Measurements from ENCODE around the gene FGD2. TPM values are rescaled to one million over a fixed set of nuclear protein-coding genes. Genes with fewer than 3 reads are reported as not detected.
"Not testable (repeated sequence)": the region's sequence is repeated elsewhere in the genome, so short reads cannot be mapped to it uniquely, and the experiment has no call there.

The FGD2 gene
- total and polyA plus RNA-seq, 3 experiments from 2014 or later = 0.53 to 1.3 (median 1.2) TPM

GRCh38 chr6:36986704-36987047 is 18.8 kb upstream of the FGD2 start:
- H3K27ac ChIP-seq (ENCODE audit: low read depth, low read length) = peak overlapping the region; percentile 82
- no peaks in the 10 kb centered on the region for H3K27me3 ChIP-seq (ENCODE audit: insufficient read depth, low read length, poor library complexity, severe bottlenecking)
- Mint-ChIP-seq H3K27me3 (peaks cover 0 to 11% of the 10 kb centered on the region in 2 donors), H3K27ac (peak overlapping the region; percentile 87 to 99 (median 97)), H3K4me1 (peaks cover 14 to 25% (median 18%) of the 10 kb centered on the region in 3 donors), H3K9me3 (no peaks in the 10 kb centered on the region), H3K4me3 (peak overlapping the region in 5 of 7 donors; percentile 90 to 99 (median 97)), H3K36me3 (peaks cover 0 to 12% (median 2%) of the 10 kb centered on the region in 3 donors)
- peak overlapping the region; percentile 91 for H3K4me3 ChIP-seq (ENCODE audit: low read length)
- ChIA-PET POLR2A (interaction anchor here (0.8 to 2.2 kb wide), 7 partner anchors 23 to 530 kb away, joined by 3 to 15 read pairs (median 4); partner anchors contain the start of genes C6orf89, PPIL1 and RNF8), CTCF (interaction anchor here (1.4 to 2.0 kb wide), 5 partner anchors 31 to 186 kb away, joined by 4 to 19 read pairs (median 6); partner anchors contain the start of gene C6orf89)
- peaks cover 36% of the 10 kb centered on the region for H3K4me1 ChIP-seq (ENCODE audit: insufficient read depth, low read length)
- H3K36me3 ChIP-seq (ENCODE audit: insufficient read depth, low read length) = no peaks in the 10 kb centered on the region
- H3K9me3 ChIP-seq (ENCODE audit: low read length) = no peaks in the 10 kb centered on the region
- no peak for DNase-seq

- Mint-ChIP-seq H3K27ac (no peak overlapping the region), H3K4me3 (no peak overlapping the region), H3K27me3 (peaks cover 3 to 19% of the 10 kb centered on the region in 2 donors), H3K4me1 (peaks cover 8 to 15% (median 12%) of the 10 kb centered on the region in 3 donors), H3K9me3 (no peaks in the 10 kb centered on the region), H3K36me3 (peaks cover 0 to 4% (median 0%) of the 10 kb centered on the region in 3 donors)
- DNase-seq = no peak
- POLR2A ChIA-PET = interaction anchor here (0.6 kb wide), 1 partner anchor 379 kb away, joined by 5 read pairs; no protein-coding TSS in a partner anchor
- Histone ChIP-seq H3K4me1 (ENCODE audit: insufficient read depth, low read length) (peaks cover 17% of the 10 kb centered on the region), H3K36me3 (ENCODE audit: insufficient read depth, low read length) (no peaks in the 10 kb centered on the region), H3K27me3 (ENCODE audit: insufficient read depth, low read length, poor library complexity, severe bottlenecking) (no peaks in the 10 kb centered on the region), H3K4me3 (ENCODE audit: low read length) (no peak overlapping the region), H3K9me3 (ENCODE audit: low read length) (no peaks in the 10 kb centered on the region), H3K27ac (ENCODE audit: low read depth, low read length) (no peak overlapping the region)
- CTCF ChIA-PET = no interaction called here
Measured at GRCh38 chr6:36989264-36989663, 16.2 kb upstream of the FGD2 start.

DNA sequence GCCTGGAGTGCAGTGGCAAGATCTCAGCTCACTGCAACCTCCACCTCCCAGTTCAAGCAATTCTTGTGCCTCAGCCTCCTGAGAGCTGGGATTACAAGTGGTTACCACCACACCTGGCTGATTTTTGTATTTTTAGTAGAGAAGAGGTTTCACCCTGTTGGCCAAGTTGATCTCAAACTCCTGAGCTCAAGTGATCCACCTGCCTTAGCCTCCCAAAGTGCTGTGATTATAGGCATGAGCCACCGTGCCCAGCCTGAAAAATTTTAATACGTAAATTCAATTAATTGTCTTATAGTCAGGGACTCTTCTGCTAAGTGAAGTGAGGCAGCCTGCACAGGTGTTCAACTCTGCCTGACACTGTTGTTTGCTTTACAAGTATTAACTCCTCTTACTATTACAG is 15.1 kb upstream of the FGD2 start:
- H3K36me3 Mint-ChIP-seq; DNase-seq; H3K4me3 ChIP-seq (ENCODE audit: low read length); CTCF ChIA-PET; H3K9me3 ChIP-seq (ENCODE audit: low read length); POLR2A ChIA-PET; H3K4me1 ChIP-seq (ENCODE audit: insufficient read depth, low read length); H3K27ac ChIP-seq (ENCODE audit: low read depth, low read length); H3K36me3 ChIP-seq (ENCODE audit: insufficient read depth, low read length); H3K9me3 Mint-ChIP-seq; H3K4me3 Mint-ChIP-seq; H3K27me3 ChIP-seq (ENCODE audit: insufficient read depth, low read length, poor library complexity, severe bottlenecking): not testable (repeated sequence)
- H3K27ac Mint-ChIP-seq = peak overlapping the region in 1 of 8 donors; percentile 36
- H3K4me1 Mint-ChIP-seq = peaks cover 8 to 15% (median 12%) of the 10 kb centered on the region in 3 donors
- peaks cover 3 to 19% of the 10 kb centered on the region in 2 donors for H3K27me3 Mint-ChIP-seq

DNA sequence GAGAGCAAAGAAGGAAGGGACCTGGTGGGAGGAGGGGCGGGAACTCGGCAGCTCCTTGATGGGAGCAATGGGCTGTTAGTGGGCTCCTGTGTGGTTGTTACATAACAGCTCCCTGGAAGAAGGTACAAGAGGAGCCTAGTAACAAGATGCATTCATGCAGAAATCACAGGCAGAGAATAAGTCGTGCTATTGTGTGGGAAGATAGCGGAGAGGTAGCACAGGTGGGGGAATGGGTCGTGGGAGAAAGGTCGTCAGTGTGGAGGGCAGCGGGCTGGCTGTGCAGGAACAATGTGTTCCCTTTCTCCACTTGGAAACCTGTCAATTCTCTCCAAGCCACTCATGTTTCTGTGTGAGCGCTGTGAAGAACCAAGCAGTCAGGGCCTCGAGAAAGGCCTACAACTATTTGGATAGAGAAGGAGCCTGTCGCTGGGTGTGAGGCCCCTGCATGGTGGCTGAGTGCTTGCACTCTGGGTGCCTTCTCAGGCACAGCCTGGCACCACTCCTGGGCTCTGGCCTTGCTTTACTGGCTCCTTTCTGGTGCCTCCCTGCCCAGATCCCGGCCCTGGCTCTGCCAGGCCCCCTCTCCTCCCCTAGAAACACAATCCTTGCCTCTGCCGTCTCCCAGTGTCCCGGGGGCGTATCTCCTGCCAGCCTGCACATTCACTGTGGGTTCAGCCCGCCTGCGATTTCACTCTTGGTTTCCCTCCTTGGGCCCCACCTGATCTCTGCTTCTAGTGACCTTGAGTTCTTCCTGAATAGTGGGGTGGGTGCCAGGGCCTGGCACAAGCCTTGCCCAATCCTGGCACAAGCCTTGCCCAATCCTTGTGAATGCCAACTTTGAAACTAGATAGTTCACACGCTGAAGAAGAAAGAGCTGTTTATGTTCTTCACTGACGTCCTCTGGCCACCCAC is 7.4 kb upstream of the FGD2 start:
- H3K9me3 ChIP-seq (ENCODE audit: low read length) = no peaks in the 10 kb centered on the region
- no peaks in the 10 kb centered on the region for H3K9me3 Mint-ChIP-seq
- no peaks in the 10 kb centered on the region for H3K4me1 Mint-ChIP-seq

GRCh38 chr6:36998723-36999038 is 6.8 kb upstream of the FGD2 start:
- no peak overlapping the region for H3K4me3 ChIP-seq (ENCODE audit: low read length)
- Mint-ChIP-seq H3K4me1 (no peaks in the 10 kb centered on the region), H3K36me3 (no peaks in the 10 kb centered on the region), H3K27ac (peak overlapping the region in 2 of 8 donors; percentile 11 to 37), H3K4me3 (no peak overlapping the region), H3K9me3 (no peaks in the 10 kb centered on the region), H3K27me3 (peaks cover 0 to 5% of the 10 kb centered on the region in 2 donors)
- no peaks in the 10 kb centered on the region for H3K4me1 ChIP-seq (ENCODE audit: insufficient read depth, low read length)
- ChIA-PET CTCF (no interaction called here), POLR2A (no interaction called here)
- no peak for DNase-seq
- H3K27ac ChIP-seq (ENCODE audit: low read depth, low read length) = no peak overlapping the region
- H3K27me3 ChIP-seq (ENCODE audit: insufficient read depth, low read length, poor library complexity, severe bottlenecking) = no peaks in the 10 kb centered on the region
- H3K9me3 ChIP-seq (ENCODE audit: low read length) = no peaks in the 10 kb centered on the region
- H3K36me3 ChIP-seq (ENCODE audit: insufficient read depth, low read length) = no peaks in the 10 kb centered on the region

More for the DNA sequence above, 7.4 kb upstream of the FGD2 start:
- H3K4me1 ChIP-seq (ENCODE audit: insufficient read depth, low read length) = no peaks in the 10 kb centered on the region
- no peak overlapping the region for H3K4me3 ChIP-seq (ENCODE audit: low read length)
- CTCF ChIA-PET = no interaction called here
- POLR2A ChIA-PET = no interaction called here
- Mint-ChIP-seq H3K27me3 (peaks cover 0 to 10% of the 10 kb centered on the region in 2 donors), H3K36me3 (no peaks in the 10 kb centered on the region), H3K27ac (peak overlapping the region in 2 of 8 donors; percentile 11 to 40), H3K4me3 (no peak overlapping the region)
- H3K27ac ChIP-seq (ENCODE audit: low read depth, low read length) = no peak overlapping the region
- no peaks in the 10 kb centered on the region for H3K36me3 ChIP-seq (ENCODE audit: insufficient read depth, low read length)
- H3K27me3 ChIP-seq (ENCODE audit: insufficient read depth, low read length, poor library complexity, severe bottlenecking) = no peaks in the 10 kb centered on the region
- DNase-seq = no peak

DNA sequence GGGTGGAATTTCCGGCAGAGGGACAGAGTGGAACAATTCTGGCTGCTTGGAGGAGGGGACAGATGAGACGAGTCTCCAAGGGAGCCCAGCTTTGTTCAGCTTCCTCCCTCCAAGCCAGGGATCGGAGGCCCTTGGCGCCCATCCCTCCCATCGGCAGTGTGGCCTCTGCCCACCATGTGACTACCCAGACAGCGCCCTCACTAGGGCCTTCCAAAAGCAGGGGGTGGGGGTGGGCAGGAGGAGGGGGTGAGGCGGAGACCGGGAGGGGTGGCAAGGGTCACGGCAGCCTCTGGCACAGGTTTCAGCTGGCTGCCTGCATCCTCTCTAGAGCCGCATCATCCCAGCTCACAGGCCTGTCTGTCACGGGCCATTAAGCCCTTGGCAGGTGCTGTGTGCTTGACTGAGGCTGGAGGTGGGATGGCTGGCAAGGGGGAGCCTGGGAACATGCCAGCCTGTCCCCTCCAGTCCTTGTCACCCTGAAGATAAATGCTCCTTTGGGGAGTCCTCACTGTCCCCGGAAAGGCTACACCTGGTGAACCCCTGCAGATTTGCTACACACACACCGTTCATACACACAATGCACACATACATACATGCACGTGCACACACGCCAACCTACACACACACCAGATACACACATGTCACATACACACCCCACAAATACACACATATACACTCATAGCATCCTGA is 6.2 kb upstream of the FGD2 start:
- Histone ChIP-seq H3K4me1 (ENCODE audit: insufficient read depth, low read length) (no peaks in the 10 kb centered on the region), H3K27me3 (ENCODE audit: insufficient read depth, low read length, poor library complexity, severe bottlenecking) (no peaks in the 10 kb centered on the region), H3K9me3 (ENCODE audit: low read length) (no peaks in the 10 kb centered on the region), H3K4me3 (ENCODE audit: low read length) (no peak overlapping the region), H3K36me3 (ENCODE audit: insufficient read depth, low read length) (no peaks in the 10 kb centered on the region), H3K27ac (ENCODE audit: low read depth, low read length) (no peak overlapping the region)
- DNase-seq = no peak
- ChIA-PET POLR2A (no interaction called here), CTCF (no interaction called here)
- H3K4me3 Mint-ChIP-seq = no peak overlapping the region
- no peaks in the 10 kb centered on the region for H3K9me3 Mint-ChIP-seq
- H3K4me1 Mint-ChIP-seq = no peaks in the 10 kb centered on the region
- H3K27me3 Mint-ChIP-seq = peaks cover 0 to 5% of the 10 kb centered on the region in 2 donors
- no peaks in the 10 kb centered on the region for H3K36me3 Mint-ChIP-seq
- peak overlapping the region in 1 of 8 donors; percentile 39 for H3K27ac Mint-ChIP-seq

- CTCF ChIA-PET = no interaction called here
Measured at GRCh38 chr6:36999751-37000125, 5.7 kb upstream of the FGD2 start.

More at GRCh38 chr6:36999751-37000125, 5.7 kb upstream of the FGD2 start:
- H3K4me3 ChIP-seq (ENCODE audit: low read length) = no peak overlapping the region
- no peak for DNase-seq
- no peak overlapping the region for H3K27ac ChIP-seq (ENCODE audit: low read depth, low read length)
- Mint-ChIP-seq H3K27me3 (peaks cover 0 to 5% of the 10 kb centered on the region in 2 donors), H3K27ac (no peak overlapping the region), H3K9me3 (no peaks in the 10 kb centered on the region), H3K36me3 (no peaks in the 10 kb centered on the region), H3K4me1 (no peaks in the 10 kb centered on the region), H3K4me3 (no peak overlapping the region)
- no peaks in the 10 kb centered on the region for H3K36me3 ChIP-seq (ENCODE audit: insufficient read depth, low read length)
- no peaks in the 10 kb centered on the region for H3K4me1 ChIP-seq (ENCODE audit: insufficient read depth, low read length)
- H3K27me3 ChIP-seq (ENCODE audit: insufficient read depth, low read length, poor library complexity, severe bottlenecking) = no peaks in the 10 kb centered on the region
- no peaks in the 10 kb centered on the region for H3K9me3 ChIP-seq (ENCODE audit: low read length)
- POLR2A ChIA-PET = no interaction called here
